OCI-LY3 (cell line): Measurements from ENCODE around the gene HADHB.
"Not testable (repeated sequence)": the region's sequence is repeated elsewhere in the genome, so short reads cannot be mapped to it uniquely, and the experiment has no call there.

ENCODE experiments used
- H2AFZ ChIP-seq: fragments of 200-600, 300-600 bp; shearing (Covaris generic); 2 replicates; pipeline ENCODE4 v1.6.0; 2014; ENCODE audit warnings: antibody characterized with exemption, low read depth, low read length
- H3K27ac ChIP-seq: fragments of 200-600, 300-600 bp; sonication (generic); 2 replicates; pipeline ENCODE4 v1.5.1; 2014; ENCODE audit warnings: mild to moderate bottlenecking, low read length, moderate library complexity, mixed read lengths
- H3K27me3 ChIP-seq: fragments of 200-600, 300-600 bp; sonication (generic); 2 replicates; pipeline ENCODE4 v1.6.1; 2014; ENCODE audit warnings: low read depth, low read length, mixed read lengths
- H3K36me3 ChIP-seq: fragments of 200-600, 300-600 bp; sonication (generic); replicated peaks from 2 replicates; pipeline ENCODE3; 2014; ENCODE audit warnings: low read depth, low read length, mixed read lengths
- H3K4me1 ChIP-seq: fragments of 300-600, 200-600 bp; sonication (generic); 2 replicates; pipeline ENCODE4 v1.6.1; 2014; ENCODE audit warnings: low read length, mixed read lengths
- H3K4me2 ChIP-seq: fragments of 200-600, 300-600 bp; sonication (generic); 2 replicates; pipeline ENCODE4 v1.6.1; 2014; ENCODE audit warnings: low read length, mixed read lengths
- H3K4me3 ChIP-seq: fragments of 300-600, 200-600 bp; sonication (generic); 2 replicates; pipeline ENCODE4 v1.5.1; 2014; ENCODE audit warnings: antibody characterized with exemption, mild to moderate bottlenecking, low read length, moderate library complexity
- H3K79me2 ChIP-seq: fragments of 300-600, 200-600 bp; shearing (Covaris generic); 2 replicates; pipeline ENCODE4 v1.6.1; 2014; ENCODE audit warnings: mild to moderate bottlenecking, low read length, mixed read lengths
- H3K9ac ChIP-seq: fragments of 300-600, 200-600 bp; shearing (Covaris generic); 2 replicates; pipeline ENCODE4 v1.6.0; 2014; ENCODE audit warnings: mild to moderate bottlenecking, low read length, moderate library complexity
- H3K9me3 ChIP-seq: fragments of 200-600, 300-600 bp; shearing (Covaris generic); 2 replicates; pipeline ENCODE4 v1.6.1; 2014; ENCODE audit warnings: low read length, mixed read lengths; ENCODE audit not compliant: insufficient read depth
- H4K20me1 ChIP-seq: fragments of 200-600, 300-600 bp; sonication (generic); 2 replicates; pipeline ENCODE4 v1.6.1; 2016; ENCODE audit warnings: low read length, mixed read lengths; ENCODE audit not compliant: insufficient read depth
- CTCF ChIP-seq: fragments of 200-600, 300-600 bp; sonication (generic); IDR thresholded peaks from 2 replicates; pipeline ENCODE4 v1.5.1; 2014; ENCODE audit warnings: antibody characterized with exemption, low read length, low read depth
- EZH2phosphoT487 ChIP-seq: fragments of 200-600 bp; shearing (Covaris generic); IDR thresholded peaks from 2 replicates; pipeline ENCODE4 v1.6.1; 2018; ENCODE audit warnings: antibody characterized with exemption, mixed run types, low read depth

HADHB gene

GRCh38 chr2:26300234-26300925 lies 55.6 kb downstream of the HADHB start:
- Histone ChIP-seq H3K4me2 (no peak overlapping the region), H3K4me3 (no peak overlapping the region), H3K4me1 (peaks cover 13% of the 10 kb centered on the region; the same call in 1 of the 2 replicates), H2AFZ (no peak overlapping the region), H3K27me3 (no peaks in the 10 kb centered on the region), H3K79me2 (no peaks in the 10 kb centered on the region), H3K9me3 (no peaks in the 10 kb centered on the region), H3K9ac (no peak overlapping the region), H3K36me3 (no peaks in the 10 kb centered on the region), H4K20me1 (no peaks in the 10 kb centered on the region), H3K27ac (no peak overlapping the region)
- TF ChIP-seq CTCF, result no peak
- TF ChIP-seq EZH2phosphoT487, result no peak

- no peaks in the 10 kb centered on the region for H3K36me3 ChIP-seq
- H3K9me3 ChIP-seq, result no peaks in the 10 kb centered on the region
- no peak overlapping the region for H3K9ac ChIP-seq
- H3K4me1 ChIP-seq, result peaks cover 13% of the 10 kb centered on the region; the same call in 1 of the 2 replicates
- H3K4me3 ChIP-seq, result no peak overlapping the region
- H3K27me3 ChIP-seq, result no peaks in the 10 kb centered on the region
- no peaks in the 10 kb centered on the region for H3K79me2 ChIP-seq
- H3K4me2 ChIP-seq, result no peak overlapping the region
- TF ChIP-seq EZH2phosphoT487 (no peak), CTCF (no peak)
- no peaks in the 10 kb centered on the region for H4K20me1 ChIP-seq
- no peak overlapping the region for H3K27ac ChIP-seq
- no peak overlapping the region for H2AFZ ChIP-seq
Measured at GRCh38 chr2:26302846-26303245, 58.1 kb downstream of the HADHB start.

- H3K79me2 ChIP-seq, H3K4me2 ChIP-seq, H3K27me3 ChIP-seq, H3K4me3 ChIP-seq, H3K9me3 ChIP-seq, H3K27ac ChIP-seq, H2AFZ ChIP-seq, H3K9ac ChIP-seq, H3K4me1 ChIP-seq, H3K36me3 ChIP-seq, H4K20me1 ChIP-seq: not testable (repeated sequence)
Measured at GRCh38 chr2:26305094-26305493, 60.4 kb downstream of the HADHB start.

GRCh38 chr2:26305540-26305939 lies 60.8 kb downstream of the HADHB start:
- TF ChIP-seq EZH2phosphoT487 (no peak), CTCF (no peak)

More at GRCh38 chr2:26305540-26305939, 60.8 kb downstream of the HADHB start:
- Histone ChIP-seq H3K79me2 (no peaks in the 10 kb centered on the region), H3K36me3 (no peaks in the 10 kb centered on the region), H2AFZ (no peak overlapping the region), H3K9ac (no peak overlapping the region), H3K4me3 (no peak overlapping the region), H3K4me2 (no peak overlapping the region), H3K4me1 (no peaks in the 10 kb centered on the region), H4K20me1 (no peaks in the 10 kb centered on the region), H3K27me3 (no peaks in the 10 kb centered on the region), H3K9me3 (no peaks in the 10 kb centered on the region), H3K27ac (no peak overlapping the region)
